ENCODE results near the gene PPFIBP2. TPM values are rescaled to one million over a fixed set of nuclear protein-coding genes. Genes with fewer than 3 reads are reported as not detected.
A peak's percentile ranks its signal among the peaks of the same experiment; 100 is the strongest.
"Not testable (repeated sequence)": the region's sequence is repeated elsewhere in the genome, so short reads cannot be mapped to it uniquely, and the experiment has no call there.

PPFIBP2 gene
- total RNA-seq, 2 experiments from 2014 or later: 19.9 to 25.7 TPM

DNA sequence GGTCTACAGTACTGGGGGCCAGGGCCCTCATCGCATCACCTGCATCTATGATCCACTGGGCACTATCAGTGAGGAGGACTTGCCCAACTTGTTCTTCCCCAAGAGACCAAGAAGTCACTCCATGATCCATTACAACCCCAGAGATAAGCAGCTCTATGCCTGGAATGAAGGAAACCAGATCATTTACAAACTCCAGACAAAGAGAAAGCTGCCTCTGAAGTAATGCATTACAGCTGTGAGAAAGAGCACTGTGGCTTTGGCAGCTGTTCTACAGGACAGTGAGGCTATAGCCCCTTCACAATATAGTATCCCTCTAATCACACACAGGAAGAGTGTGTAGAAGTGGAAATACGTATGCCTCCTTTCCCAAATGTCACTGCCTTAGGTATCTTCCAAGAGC is 3.8 kb upstream of the PPFIBP2 start:
- Mint-ChIP-seq H3K36me3 (no peaks in the 10 kb centered on the region), H3K4me3 (no peak overlapping the region), H3K27me3 (peaks cover 3% of the 10 kb centered on the region), H3K27ac (no peak overlapping the region), H3K4me1 (peaks cover 11% of the 10 kb centered on the region), H3K9me3 (no peaks in the 10 kb centered on the region)
- DNase-seq: no peak
- ATAC-seq (ENCODE audit: low read depth): no peak
- POLR2A ChIA-PET: no interaction called here

GRCh38 chr11:7511401-7511800 is 2.4 kb upstream of the PPFIBP2 start:
- Mint-ChIP-seq H3K4me3 (no peak overlapping the region), H3K27me3 (peaks cover 7% of the 10 kb centered on the region), H3K27ac (no peak overlapping the region), H3K36me3 (peaks cover 7% of the 10 kb centered on the region), H3K4me1 (peaks cover 24% of the 10 kb centered on the region), H3K9me3 (no peaks in the 10 kb centered on the region)
- ATAC-seq (ENCODE audit: low read depth) (no peak), DNase-seq (no peak)
- POLR2A ChIA-PET: no interaction called here

- ATAC-seq (ENCODE audit: low read depth) (peak; percentile 31), DNase-seq (peak; percentile 51)
- Mint-ChIP-seq H3K4me1 (peaks cover 32% of the 10 kb centered on the region), H3K27ac (peak overlapping the region; percentile 91), H3K36me3 (peaks cover 7% of the 10 kb centered on the region), H3K4me3 (peak overlapping the region; percentile 88), H3K9me3 (no peaks in the 10 kb centered on the region), H3K27me3 (peaks cover 7% of the 10 kb centered on the region)
- POLR2A ChIA-PET: interaction anchor here (0.6 to 1.6 kb wide), 6 partner anchors 12 to 153 kb away, joined by 3 to 5 read pairs (median 4); no protein-coding TSS in a partner anchor
Observed at GRCh38 chr11:7512525-7513233, 1.1 kb upstream of the PPFIBP2 start.

GRCh38 chr11:7514099-7514591 is 346 bp downstream of the PPFIBP2 start:
- peak overlapping the region; percentile 88 for H3K4me3 Mint-ChIP-seq
- peaks cover 7% of the 10 kb centered on the region for H3K27me3 Mint-ChIP-seq
- DNase-seq (no peak), ATAC-seq (ENCODE audit: low read depth) (peak; percentile 22)
- H3K9me3 Mint-ChIP-seq: no peaks in the 10 kb centered on the region
- H3K36me3 Mint-ChIP-seq: peaks cover 13% of the 10 kb centered on the region
- H3K4me1 Mint-ChIP-seq: peaks cover 36% of the 10 kb centered on the region
- POLR2A ChIA-PET: interaction anchor here (1.0 to 1.6 kb wide), 5 partner anchors 11 to 151 kb away, joined by 3 to 5 read pairs (median 4); no protein-coding TSS in a partner anchor
- H3K27ac Mint-ChIP-seq: peak overlapping the region; percentile 58

DNA sequence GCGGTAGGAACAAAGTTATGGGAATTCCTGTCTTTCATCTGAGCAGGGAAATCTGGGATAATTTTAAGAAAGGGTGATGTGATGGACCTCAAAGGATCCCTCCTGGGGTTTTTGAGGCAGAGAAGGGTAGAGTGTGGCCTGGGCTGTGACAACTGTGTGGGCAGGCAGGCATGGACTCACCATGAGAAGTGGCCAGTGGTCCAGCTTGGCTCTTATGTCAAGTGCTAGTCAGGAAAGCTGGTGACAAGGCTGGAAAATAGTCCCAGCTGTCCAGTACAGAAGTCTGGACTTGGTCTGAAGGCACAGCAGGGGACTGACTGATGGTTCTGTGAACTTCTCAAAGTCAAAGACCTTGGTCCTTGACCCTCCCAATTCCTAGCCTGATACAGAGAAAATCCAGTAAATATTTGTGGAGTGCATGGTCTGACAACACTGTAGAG is 1.7 kb downstream of the PPFIBP2 start:
- Mint-ChIP-seq H3K4me1 (peaks cover 40% of the 10 kb centered on the region), H3K36me3 (peaks cover 13% of the 10 kb centered on the region), H3K27me3 (peaks cover 7% of the 10 kb centered on the region), H3K9me3 (no peaks in the 10 kb centered on the region), H3K4me3 (peak overlapping the region; percentile 65), H3K27ac (peak overlapping the region; percentile 84)
- DNase-seq (no peak), ATAC-seq (ENCODE audit: low read depth) (no peak)
- POLR2A ChIA-PET: interaction anchor here (0.5 to 1.5 kb wide), 2 partner anchors 9 to 507 kb away, joined by 3 to 5 read pairs; no protein-coding TSS in a partner anchor

GRCh38 chr11:7516475-7516874 is 2.7 kb downstream of the PPFIBP2 start:
- POLR2A ChIA-PET: no interaction called here
- no peak for DNase-seq

GRCh38 chr11:7517743-7518142 is 3.9 kb downstream of the PPFIBP2 start:
- H3K4me1 Mint-ChIP-seq: peaks cover 33% of the 10 kb centered on the region
- POLR2A ChIA-PET, H3K4me3 Mint-ChIP-seq: not testable (repeated sequence)

More at GRCh38 chr11:7516475-7516874, 2.7 kb downstream of the PPFIBP2 start:
- peak overlapping the region; percentile 65 for H3K4me3 Mint-ChIP-seq
- peaks cover 5% of the 10 kb centered on the region for H3K27me3 Mint-ChIP-seq
- peaks cover 39% of the 10 kb centered on the region for H3K4me1 Mint-ChIP-seq
- H3K9me3 Mint-ChIP-seq: no peaks in the 10 kb centered on the region
- peak overlapping the region; percentile 84 for H3K27ac Mint-ChIP-seq
- H3K36me3 Mint-ChIP-seq: peaks cover 13% of the 10 kb centered on the region
- ATAC-seq (ENCODE audit: low read depth): no peak

DNA sequence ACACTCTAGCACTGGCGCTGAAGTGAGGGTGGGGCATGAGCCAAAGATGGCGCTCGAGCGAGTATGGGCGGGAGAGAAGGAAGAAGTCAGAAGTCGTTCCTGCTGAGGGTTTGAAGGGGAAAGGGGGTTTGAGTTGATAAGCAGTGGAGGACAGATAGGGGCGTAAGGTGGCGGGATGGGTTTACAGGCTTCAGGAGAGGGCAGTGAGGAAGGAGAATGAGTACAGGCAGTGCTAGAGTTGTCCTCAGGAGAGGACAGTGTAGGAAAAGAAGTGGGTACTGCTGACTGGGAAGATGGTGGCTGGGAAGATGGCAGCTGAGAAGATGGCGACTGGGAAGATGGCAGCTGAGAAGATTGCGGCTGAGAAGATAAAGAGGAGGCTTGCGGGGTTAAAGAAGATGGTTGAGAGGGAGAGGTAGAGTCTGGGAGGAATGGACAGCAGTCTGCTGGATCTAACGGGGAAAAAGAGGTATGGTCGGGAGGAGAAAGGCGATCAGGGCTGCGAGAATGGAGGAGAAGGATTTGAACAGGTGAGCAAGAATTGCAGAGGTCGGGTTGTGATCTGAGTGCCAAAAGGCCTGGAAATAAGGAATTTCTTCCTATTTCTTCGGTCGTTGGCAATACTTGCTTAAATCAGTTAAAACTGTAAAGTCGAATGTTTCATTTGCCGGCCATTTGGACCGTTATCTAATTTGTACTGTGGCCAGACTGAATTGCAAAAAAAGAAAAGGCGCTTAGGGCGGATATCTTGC is 5.2 kb downstream of the PPFIBP2 start:
- no peak overlapping the region for H3K4me3 Mint-ChIP-seq
- H3K27ac Mint-ChIP-seq: peak overlapping the region; percentile 53

More at GRCh38 chr11:7517743-7518142, 3.9 kb downstream of the PPFIBP2 start:
- not testable (repeated sequence) for H3K9me3 Mint-ChIP-seq; ATAC-seq (ENCODE audit: low read depth); H3K27ac Mint-ChIP-seq; H3K27me3 Mint-ChIP-seq; DNase-seq
- H3K36me3 Mint-ChIP-seq: peaks cover 13% of the 10 kb centered on the region

DNA sequence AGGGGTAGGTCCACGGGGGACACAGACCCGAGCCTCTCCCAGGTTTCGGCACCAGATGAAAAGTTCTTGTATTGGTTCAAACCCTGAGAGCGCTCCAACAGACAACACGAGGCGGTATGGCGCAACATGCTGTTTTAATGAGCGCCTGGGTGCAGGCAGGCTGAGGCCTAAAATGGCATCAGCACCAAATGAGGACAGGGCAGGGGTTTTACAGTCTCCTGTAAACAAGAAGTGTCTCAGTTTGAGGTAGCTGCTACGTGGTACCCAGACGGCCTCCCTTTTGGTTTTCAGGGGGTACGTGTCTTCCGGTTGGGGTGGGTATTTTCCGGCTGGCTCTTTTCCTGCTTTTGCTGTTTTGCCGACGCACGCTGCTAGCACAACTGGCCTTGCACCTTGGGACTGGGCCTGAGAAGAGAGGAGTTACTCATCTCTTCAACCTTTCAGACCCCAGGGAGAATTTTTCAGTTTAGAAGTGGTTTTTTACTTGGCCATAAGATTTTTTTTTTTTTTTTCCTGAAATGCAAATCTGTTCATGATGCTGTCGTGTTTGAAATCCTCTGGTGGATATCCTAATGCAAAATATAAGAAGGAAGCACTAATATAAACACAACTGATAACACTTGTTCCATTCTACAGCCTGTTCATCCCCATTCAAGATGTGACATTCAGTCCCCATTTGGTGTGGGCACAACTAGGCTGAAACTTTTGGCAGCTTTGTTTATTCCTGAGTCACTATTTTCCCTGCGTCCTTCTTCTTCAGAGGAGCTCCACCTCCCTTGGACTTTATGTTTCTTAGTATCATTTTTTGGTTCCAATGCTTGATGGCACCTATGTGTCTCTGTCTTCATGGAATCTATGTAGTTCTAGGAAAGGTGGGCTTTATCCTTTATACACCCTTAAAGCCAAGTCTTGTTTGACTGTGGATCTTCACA is 6.5 kb downstream of the PPFIBP2 start:
- ATAC-seq (ENCODE audit: low read depth) (no peak), DNase-seq (no peak)
- POLR2A ChIA-PET: interaction anchor here (1.4 to 2.0 kb wide), 3 partner anchors 11 to 17 kb away, joined by 3 to 5 read pairs (median 4); no protein-coding TSS in a partner anchor
- Mint-ChIP-seq H3K4me3 (peak overlapping the region; percentile 47), H3K9me3 (no peaks in the 10 kb centered on the region), H3K27ac (peak overlapping the region; percentile 77), H3K27me3 (peaks cover 4% of the 10 kb centered on the region), H3K36me3 (peaks cover 20% of the 10 kb centered on the region), H3K4me1 (peaks cover 41% of the 10 kb centered on the region)

More for the DNA sequence above, 5.2 kb downstream of the PPFIBP2 start:
- ATAC-seq (ENCODE audit: low read depth): no peak
- H3K9me3 Mint-ChIP-seq: no peaks in the 10 kb centered on the region
- H3K27me3 Mint-ChIP-seq: peaks cover 4% of the 10 kb centered on the region
- peaks cover 17% of the 10 kb centered on the region for H3K36me3 Mint-ChIP-seq
- DNase-seq: no peak
- peaks cover 37% of the 10 kb centered on the region for H3K4me1 Mint-ChIP-seq
- POLR2A ChIA-PET: no interaction called here

- no peak for DNase-seq
- peaks cover 3% of the 10 kb centered on the region for H3K27me3 Mint-ChIP-seq
- peaks cover 21% of the 10 kb centered on the region for H3K36me3 Mint-ChIP-seq
- H3K4me3 Mint-ChIP-seq: no peak overlapping the region
- peak; percentile 59 for ATAC-seq (ENCODE audit: low read depth)
- H3K27ac Mint-ChIP-seq: no peak overlapping the region
- POLR2A ChIA-PET: interaction anchor here (1.4 to 2.0 kb wide), 3 partner anchors 10 to 16 kb away, joined by 3 to 5 read pairs (median 4); no protein-coding TSS in a partner anchor
- H3K4me1 Mint-ChIP-seq: peaks cover 38% of the 10 kb centered on the region
- H3K9me3 Mint-ChIP-seq: no peaks in the 10 kb centered on the region
Observed at GRCh38 chr11:7520981-7521487, 7.2 kb downstream of the PPFIBP2 start.

DNA sequence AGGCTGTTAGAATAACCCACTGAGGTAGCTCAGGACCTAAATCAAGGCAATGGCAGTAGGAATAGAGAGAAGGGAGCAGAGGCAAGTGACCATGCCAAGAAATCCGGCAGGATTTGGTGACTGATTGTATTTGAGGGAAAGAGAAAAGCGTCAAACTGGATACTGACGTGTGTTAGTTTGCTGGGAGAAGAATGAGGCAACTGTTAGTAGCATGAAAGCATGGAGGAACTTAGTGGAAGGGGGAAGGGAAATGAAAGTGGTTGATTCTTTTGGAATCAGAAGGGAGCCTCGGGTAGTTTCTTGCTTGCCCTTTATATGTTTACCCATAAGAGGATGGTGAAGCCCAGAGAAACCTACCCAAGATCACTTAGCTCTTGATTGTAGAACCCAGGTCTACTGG is 8.3 kb downstream of the PPFIBP2 start:
- Mint-ChIP-seq H3K27ac (no peak overlapping the region), H3K4me3 (no peak overlapping the region), H3K4me1 (peaks cover 37% of the 10 kb centered on the region), H3K36me3 (peaks cover 19% of the 10 kb centered on the region), H3K9me3 (no peaks in the 10 kb centered on the region), H3K27me3 (peaks cover 3% of the 10 kb centered on the region)
- ATAC-seq (ENCODE audit: low read depth) (no peak), DNase-seq (no peak)
- POLR2A ChIA-PET: interaction anchor here (2.0 kb wide), 1 partner anchor 9 kb away, joined by 4 read pairs; no protein-coding TSS in a partner anchor

- no peak for ATAC-seq (ENCODE audit: low read depth)
- Mint-ChIP-seq H3K4me3 (no peak overlapping the region), H3K36me3 (peaks cover 19% of the 10 kb centered on the region), H3K27me3 (peaks cover 3% of the 10 kb centered on the region), H3K4me1 (peaks cover 40% of the 10 kb centered on the region), H3K9me3 (no peaks in the 10 kb centered on the region), H3K27ac (no peak overlapping the region)
- no peak for DNase-seq
- POLR2A ChIA-PET: interaction anchor here (2.0 kb wide), 1 partner anchor 9 kb away, joined by 4 read pairs; no protein-coding TSS in a partner anchor
Observed at GRCh38 chr11:7522546-7522945, 8.7 kb downstream of the PPFIBP2 start.

Measured in activated naive CD8-positive, alpha-beta T cell treated with anti-CD3 and anti-CD28 coated beads, Interleukin-2, amount 10 ng/mL, durations not matched to agents 7 days and 5 days (primary cell).